ENCODE results near the gene CD36.
"Not testable (repeated sequence)": the region's sequence is repeated elsewhere in the genome, so short reads cannot be mapped to it uniquely, and the experiment has no call there.

CD36 gene

DNA sequence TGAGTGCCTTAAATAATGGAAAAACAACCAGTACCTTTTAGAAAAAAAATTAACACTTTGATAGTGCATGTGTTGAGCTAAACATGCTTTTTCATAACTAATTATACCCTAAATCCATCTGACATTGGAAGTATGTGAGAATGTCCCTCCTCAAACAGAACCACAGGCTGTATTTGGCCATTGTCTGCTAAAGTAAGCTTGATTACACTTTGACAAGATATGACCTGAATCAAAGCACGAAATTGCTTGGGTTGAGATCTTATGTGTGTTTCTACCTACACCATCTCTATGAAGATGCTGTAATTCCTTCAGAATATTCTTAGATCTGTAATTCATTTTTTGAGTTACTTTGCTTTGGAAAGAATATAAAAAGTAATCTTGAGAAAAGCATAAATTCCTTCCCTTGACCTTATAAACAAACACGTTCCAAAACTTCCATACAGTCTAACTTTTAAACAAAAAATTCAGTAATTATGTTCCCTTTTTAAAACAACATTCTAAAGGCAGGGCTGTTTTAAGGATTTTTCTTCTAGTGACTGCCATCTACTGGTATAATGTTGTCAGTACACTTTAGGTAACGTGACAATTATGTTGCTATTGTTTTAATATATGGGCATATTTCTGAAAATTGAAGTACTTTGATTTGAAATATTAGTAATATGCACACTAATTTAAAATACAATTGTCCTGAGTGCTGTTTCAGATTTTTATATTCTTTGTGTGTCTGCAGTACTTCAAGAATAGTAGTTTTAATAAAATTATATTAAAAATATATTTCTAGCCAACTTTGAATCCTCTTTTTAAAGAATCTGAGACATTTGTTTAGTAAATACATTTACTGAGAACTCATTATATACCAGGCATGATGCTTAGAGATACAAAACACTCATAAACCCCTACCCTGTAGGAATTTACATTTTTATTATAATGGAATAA, 20.9 kb downstream of the CD36 start:
- H3K36me3 Mint-ChIP-seq, result no peaks in the 10 kb centered on the region
- ATAC-seq (no peak), DNase-seq (ENCODE audit: low spot score in 2 of 2) (no peak)
- H3K9me3 Mint-ChIP-seq, result peaks cover 8% of the 10 kb centered on the region
- H3K4me3 Mint-ChIP-seq, result no peak overlapping the region
- H3K27ac Mint-ChIP-seq, result no peak overlapping the region
- H3K4me1 Mint-ChIP-seq, result no peaks in the 10 kb centered on the region

DNA sequence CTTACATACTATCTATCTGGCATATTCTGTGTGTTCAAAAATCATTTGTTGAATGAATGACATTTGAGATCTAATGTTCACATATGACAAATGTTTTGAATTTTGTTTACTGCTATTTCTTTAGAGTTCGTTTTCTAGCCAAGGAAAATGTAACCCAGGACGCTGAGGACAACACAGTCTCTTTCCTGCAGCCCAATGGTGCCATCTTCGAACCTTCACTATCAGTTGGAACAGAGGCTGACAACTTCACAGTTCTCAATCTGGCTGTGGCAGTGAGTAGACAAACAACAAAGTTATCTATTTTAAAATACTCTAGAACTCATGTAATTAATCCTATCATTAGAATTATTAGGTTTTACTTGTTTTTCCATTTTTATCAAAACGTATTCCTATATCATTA, 22.5 kb downstream of the CD36 start:
- Mint-ChIP-seq H3K9me3 (peaks cover 8% of the 10 kb centered on the region), H3K27ac (no peak overlapping the region), H3K4me1 (no peaks in the 10 kb centered on the region), H3K36me3 (no peaks in the 10 kb centered on the region), H3K4me3 (no peak overlapping the region)
- no peak for ATAC-seq
- DNase-seq (ENCODE audit: low spot score in 2 of 2), result no peak

DNA sequence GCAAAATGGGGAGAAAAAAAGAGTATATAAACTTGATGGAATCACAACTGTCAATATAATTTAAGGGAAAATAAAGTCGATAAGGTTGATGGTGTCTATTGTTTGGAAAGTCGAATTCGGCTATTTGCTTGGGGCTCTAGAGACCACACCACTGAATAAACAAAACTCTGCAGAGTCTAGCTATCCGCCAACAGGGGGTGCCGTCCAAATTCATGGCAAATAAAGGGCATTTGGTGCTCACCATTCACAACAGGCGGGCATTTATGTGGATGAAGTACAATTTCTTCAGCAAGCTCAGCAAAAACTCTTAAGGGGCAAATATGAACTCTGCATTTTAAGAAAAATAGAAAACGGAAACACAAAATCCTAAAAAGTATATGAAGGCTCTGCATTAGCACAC, 23.3 kb downstream of the CD36 start:
- no peak overlapping the region for H3K27ac Mint-ChIP-seq
- H3K36me3 Mint-ChIP-seq, result no peaks in the 10 kb centered on the region
- ATAC-seq, result no peak
- no peaks in the 10 kb centered on the region for H3K4me1 Mint-ChIP-seq
- peaks cover 8% of the 10 kb centered on the region for H3K9me3 Mint-ChIP-seq
- no peak overlapping the region for H3K4me3 Mint-ChIP-seq
- no peak for DNase-seq (ENCODE audit: low spot score in 2 of 2)

DNA sequence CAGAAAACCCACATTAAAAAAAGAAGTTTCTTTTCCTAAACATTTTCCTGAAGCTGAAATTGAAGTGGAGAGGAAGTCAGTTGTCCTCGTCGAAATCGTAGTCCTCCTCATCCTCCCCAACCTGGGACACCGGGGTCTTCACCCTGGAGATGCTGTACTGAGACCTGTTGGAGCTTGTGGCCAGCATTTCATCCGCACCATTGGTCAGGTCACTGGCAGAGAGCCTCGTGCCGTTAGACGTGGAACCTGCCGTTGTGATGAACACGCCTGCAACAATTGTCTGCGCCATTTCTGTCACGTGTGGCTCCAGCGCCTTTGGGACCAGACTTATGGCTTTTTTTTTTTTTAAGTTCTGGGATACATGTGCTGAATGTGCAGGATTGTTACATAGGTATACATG, 23.8 kb downstream of the CD36 start:
- DNase-seq (ENCODE audit: low spot score in 2 of 2) (no peak), ATAC-seq (no peak)
- no peaks in the 10 kb centered on the region for H3K36me3 Mint-ChIP-seq
- no peak overlapping the region for H3K4me3 Mint-ChIP-seq
- peaks cover 8% of the 10 kb centered on the region for H3K9me3 Mint-ChIP-seq
- no peak overlapping the region for H3K27ac Mint-ChIP-seq
- no peaks in the 10 kb centered on the region for H3K4me1 Mint-ChIP-seq

DNA sequence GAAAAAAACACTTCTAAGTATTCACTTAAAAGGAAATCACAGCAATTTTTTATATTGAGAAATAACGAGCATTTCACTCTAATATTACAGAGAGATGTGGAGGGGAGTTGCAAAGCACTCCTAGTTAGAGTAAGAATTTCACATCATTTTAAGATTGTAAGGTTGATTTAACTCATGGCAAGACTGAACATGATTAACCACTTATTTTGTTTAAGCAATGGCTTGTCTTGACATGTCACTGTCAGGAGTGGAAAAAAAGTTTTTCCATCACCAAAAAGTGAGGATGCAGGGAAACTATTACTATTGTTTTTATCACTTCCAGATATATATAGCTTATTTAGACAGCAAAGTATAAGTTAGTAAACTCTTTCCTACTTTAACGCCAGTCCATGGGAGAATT, 27.1 kb downstream of the CD36 start:
- Mint-ChIP-seq H3K4me1 (no peaks in the 10 kb centered on the region), H3K9me3 (peaks cover 8% of the 10 kb centered on the region), H3K36me3 (no peaks in the 10 kb centered on the region), H3K4me3 (no peak overlapping the region), H3K27ac (no peak overlapping the region)
- no peak for DNase-seq (ENCODE audit: low spot score in 2 of 2)
- no peak for ATAC-seq

DNA sequence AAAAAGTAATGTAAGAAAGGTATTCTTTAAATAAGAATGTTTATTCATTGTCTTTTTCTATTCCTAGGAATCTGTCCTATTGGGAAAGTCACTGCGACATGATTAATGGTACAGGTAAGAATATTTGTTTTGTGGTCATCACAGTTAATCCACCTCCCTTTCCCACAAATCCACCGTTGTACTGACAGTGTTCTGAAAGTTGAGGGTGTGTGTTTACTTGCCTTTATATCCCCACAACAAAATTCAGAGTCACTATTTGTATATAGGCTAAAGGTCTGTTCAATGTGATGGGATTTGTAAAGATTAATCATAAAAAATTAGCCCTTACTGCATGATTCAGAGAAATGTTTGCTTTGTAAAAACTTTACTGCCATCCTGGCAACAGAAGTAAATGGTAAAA, 27.9 kb downstream of the CD36 start:
- Mint-ChIP-seq H3K4me3 (no peak overlapping the region), H3K27ac (no peak overlapping the region), H3K4me1 (no peaks in the 10 kb centered on the region), H3K9me3 (peaks cover 4% of the 10 kb centered on the region), H3K36me3 (no peaks in the 10 kb centered on the region)
- DNase-seq (ENCODE audit: low spot score in 2 of 2), result no peak
- ATAC-seq, result no peak

DNA sequence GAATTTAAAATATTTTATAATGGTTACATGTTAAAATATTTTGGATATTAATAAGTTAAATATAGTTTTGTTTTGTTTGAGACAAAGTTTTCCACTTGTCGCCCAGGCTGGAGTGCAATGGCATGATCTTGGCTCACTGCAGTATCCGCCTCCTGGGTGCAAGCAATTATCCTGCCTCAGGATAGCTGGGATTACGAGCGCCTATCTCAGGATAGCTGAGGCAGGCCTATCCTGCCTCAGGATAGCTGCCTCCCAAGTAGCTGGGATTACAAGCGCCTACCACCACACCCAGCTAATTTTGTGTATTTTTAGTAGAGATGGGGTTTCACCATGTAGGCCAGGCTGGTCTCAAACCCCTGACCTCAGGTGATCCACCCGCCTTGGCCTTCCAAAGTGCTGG, 30.9 kb downstream of the CD36 start:
- H3K9me3 Mint-ChIP-seq; ATAC-seq; H3K4me3 Mint-ChIP-seq; H3K36me3 Mint-ChIP-seq; H3K4me1 Mint-ChIP-seq; H3K27ac Mint-ChIP-seq; DNase-seq (ENCODE audit: low spot score in 2 of 2): not testable (repeated sequence)

DNA sequence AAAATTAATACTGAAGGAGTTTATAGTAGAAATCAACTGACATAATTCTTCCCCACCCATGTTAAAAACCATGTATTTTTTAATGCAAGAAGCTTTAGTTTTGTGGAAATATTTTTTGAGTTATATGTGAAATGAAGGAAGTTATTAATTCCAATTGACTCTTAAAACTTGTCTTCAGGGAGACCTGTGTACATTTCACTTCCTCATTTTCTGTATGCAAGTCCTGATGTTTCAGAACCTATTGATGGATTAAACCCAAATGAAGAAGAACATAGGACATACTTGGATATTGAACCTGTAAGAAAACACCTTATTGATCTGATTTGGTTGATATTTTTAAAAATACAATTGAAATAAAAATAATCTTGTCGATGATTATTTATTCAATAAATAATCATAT, 33.3 kb downstream of the CD36 start:
- Mint-ChIP-seq H3K9me3 (peaks cover 6% of the 10 kb centered on the region), H3K36me3 (no peaks in the 10 kb centered on the region), H3K4me3 (no peak overlapping the region), H3K4me1 (no peaks in the 10 kb centered on the region), H3K27ac (no peak overlapping the region)
- no peak for DNase-seq (ENCODE audit: low spot score in 2 of 2)
- ATAC-seq, result no peak

DNA sequence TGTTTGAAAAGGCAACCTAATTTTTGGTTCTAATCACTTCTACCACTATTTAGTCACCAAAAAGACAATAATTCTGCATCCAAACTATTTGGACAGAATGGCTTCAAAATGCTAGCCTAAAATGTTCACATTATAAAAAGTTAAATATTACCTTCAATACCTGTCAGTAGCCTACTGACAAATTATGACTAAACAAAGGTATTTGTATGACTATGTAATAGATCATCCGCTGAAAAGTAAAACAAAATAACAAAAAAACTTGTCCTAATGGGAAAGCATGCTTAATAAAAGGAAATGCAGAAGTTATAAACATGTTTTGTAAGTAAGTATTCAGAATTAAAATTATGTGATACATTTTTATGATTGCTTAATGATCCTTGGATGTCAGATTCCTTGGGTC, 36.6 kb downstream of the CD36 start:
- H3K4me3 Mint-ChIP-seq, result no peak overlapping the region
- H3K9me3 Mint-ChIP-seq, result peaks cover 9% of the 10 kb centered on the region
- ATAC-seq (no peak), DNase-seq (ENCODE audit: low spot score in 2 of 2) (no peak)
- no peaks in the 10 kb centered on the region for H3K36me3 Mint-ChIP-seq
- no peaks in the 10 kb centered on the region for H3K4me1 Mint-ChIP-seq
- H3K27ac Mint-ChIP-seq, result no peak overlapping the region

DNA sequence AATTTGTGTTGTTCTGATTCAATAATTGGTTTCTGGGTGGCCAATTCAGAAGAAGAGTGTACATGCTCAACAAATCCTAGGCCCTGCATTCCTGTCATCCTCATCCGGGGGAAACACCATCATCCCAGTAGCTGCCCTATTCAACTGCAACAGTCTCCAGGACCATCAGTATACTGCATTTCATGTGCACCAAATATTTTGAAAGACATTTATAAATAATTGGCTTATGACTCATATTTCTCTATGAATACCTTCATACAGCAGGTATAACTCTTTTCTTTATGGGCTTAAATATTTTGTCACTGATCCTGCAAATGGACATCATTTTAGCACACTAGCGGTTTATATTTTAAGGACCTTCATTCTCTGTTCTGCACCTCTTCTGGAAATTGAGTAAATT, 38.0 kb downstream of the CD36 start:
- ATAC-seq (no peak), DNase-seq (ENCODE audit: low spot score in 2 of 2) (no peak)
- H3K4me1 Mint-ChIP-seq, result no peaks in the 10 kb centered on the region
- H3K27ac Mint-ChIP-seq, result no peak overlapping the region
- H3K4me3 Mint-ChIP-seq, result no peak overlapping the region
- H3K36me3 Mint-ChIP-seq, result no peaks in the 10 kb centered on the region
- H3K9me3 Mint-ChIP-seq, result peaks cover 9% of the 10 kb centered on the region

DNA sequence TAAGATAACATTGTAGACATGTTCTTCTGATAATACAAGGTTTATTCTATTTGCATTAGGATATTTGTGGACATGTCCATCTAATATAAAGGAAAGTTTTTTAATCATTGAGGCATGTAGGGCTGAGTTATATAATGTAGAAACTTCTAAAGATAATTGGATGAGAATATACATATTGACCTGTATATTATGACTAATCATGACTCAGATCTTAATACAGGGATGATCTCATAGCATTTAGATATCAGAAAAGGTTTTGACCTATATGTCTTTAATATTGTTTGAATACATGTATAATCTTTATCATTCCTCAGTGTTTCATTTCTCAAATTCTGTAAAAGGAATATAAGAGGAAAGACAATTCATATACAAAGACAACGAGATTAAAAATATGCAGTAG, 39.2 kb downstream of the CD36 start:
- peaks cover 9% of the 10 kb centered on the region for H3K9me3 Mint-ChIP-seq
- ATAC-seq, result no peak
- no peak overlapping the region for H3K4me3 Mint-ChIP-seq
- no peak overlapping the region for H3K27ac Mint-ChIP-seq
- H3K36me3 Mint-ChIP-seq, result no peaks in the 10 kb centered on the region
- DNase-seq (ENCODE audit: low spot score in 2 of 2), result no peak
- H3K4me1 Mint-ChIP-seq, result no peaks in the 10 kb centered on the region

DNA sequence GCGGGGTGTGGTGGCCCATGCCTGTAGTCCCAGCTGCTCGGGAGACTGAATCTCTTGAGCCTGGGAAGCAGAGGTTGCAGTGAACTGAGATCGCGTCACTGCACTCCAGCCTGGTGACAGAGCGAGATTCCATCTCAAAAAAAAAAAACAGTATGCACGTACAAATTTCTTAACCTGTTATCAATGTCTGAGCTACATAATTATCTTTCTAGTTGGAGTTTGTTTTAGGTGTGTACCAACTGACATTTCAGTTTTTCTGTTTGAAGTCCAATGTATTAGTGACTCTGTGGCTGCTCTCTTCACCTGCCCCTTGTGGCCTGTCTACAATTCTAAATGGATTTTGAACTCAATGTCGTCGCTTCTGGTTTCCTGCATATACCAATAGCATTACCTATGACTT, 40.3 kb downstream of the CD36 start:
- Mint-ChIP-seq H3K4me3 (no peak overlapping the region), H3K9me3 (peaks cover 9% of the 10 kb centered on the region), H3K27ac (no peak overlapping the region), H3K4me1 (no peaks in the 10 kb centered on the region), H3K36me3 (no peaks in the 10 kb centered on the region)
- no peak for DNase-seq (ENCODE audit: low spot score in 2 of 2)
- no peak for ATAC-seq

DNA sequence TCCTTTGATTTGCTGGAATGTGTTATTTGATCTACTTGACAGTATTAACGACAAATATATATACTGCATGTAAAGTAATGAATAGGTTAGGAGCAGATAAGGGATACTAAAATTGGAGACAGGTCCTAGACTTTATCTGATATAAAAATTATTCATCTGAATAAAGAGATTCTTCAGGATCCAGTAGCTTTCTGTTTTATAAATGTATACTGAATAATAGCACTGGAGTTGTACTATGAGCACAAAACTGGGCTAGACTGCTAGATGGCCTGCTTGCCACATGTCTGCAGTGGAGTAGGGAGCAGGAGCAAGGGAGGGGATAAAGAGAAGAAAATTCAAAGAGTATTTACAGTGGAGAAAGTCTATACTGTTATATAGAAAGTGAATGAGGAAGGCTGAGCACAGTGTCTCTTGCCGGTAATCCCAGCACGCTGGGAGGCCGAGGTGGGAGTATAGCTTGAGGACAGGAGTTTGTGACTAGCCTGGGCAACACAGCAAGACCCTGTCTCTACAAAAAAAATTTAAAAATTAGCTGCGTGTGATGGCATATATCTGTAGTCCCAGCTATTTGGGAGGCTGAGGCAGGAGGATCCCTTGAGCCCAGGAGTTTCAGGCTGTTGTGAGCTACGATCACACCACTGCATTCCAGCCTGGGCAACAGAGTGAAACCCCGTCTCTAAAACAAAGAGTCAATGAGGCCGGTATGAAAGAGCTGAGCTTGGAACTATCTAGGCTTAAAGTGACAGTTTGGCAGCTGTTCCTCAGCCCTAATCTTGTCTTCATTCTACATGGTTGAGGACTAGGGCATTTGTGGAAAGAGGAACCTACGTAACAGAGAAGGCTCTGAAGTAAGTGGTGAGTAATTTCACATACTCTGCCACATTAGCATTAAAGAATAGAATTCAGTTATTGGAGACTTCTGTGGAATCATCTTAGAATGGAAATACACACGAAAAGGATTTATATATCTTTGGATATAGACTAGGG, 41.8 kb downstream of the CD36 start:
- DNase-seq (ENCODE audit: low spot score in 2 of 2) (no peak), ATAC-seq (no peak)
- Mint-ChIP-seq H3K4me1 (no peaks in the 10 kb centered on the region), H3K9me3 (peaks cover 11% of the 10 kb centered on the region), H3K4me3 (no peak overlapping the region), H3K27ac (no peak overlapping the region), H3K36me3 (no peaks in the 10 kb centered on the region)

DNA sequence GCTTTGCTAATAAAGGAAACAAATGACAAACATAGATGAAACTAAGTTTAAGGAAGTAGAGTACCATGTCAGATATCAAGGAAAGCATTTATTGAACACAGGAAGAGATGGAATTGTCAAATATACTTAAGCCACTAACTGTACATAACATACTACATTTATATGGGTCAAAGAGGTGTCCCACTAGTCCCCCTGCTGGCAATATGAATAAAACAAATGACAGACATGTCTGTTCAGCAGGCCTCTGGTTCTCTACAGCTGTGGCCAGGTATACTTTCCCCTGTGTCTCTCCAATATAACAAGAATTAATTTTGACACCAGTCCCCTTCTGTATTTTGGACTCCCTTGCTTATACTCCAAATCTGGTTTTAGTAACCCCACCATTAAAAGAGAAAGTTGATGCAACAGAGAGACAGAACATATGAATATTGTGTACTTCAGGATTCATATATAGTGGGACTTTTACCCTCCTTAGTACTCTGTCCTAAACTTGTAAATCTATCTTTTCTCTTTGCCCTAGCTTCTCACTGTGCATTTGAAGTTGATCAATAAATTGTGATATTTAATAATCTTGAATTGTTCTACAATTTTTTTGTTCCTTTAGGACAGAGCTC, 42.9 kb downstream of the CD36 start:
- ATAC-seq, result no peak
- H3K36me3 Mint-ChIP-seq, result no peaks in the 10 kb centered on the region
- peaks cover 9% of the 10 kb centered on the region for H3K9me3 Mint-ChIP-seq
- no peak overlapping the region for H3K27ac Mint-ChIP-seq
- H3K4me3 Mint-ChIP-seq, result no peak overlapping the region
- no peak for DNase-seq (ENCODE audit: low spot score in 2 of 2)
- H3K4me1 Mint-ChIP-seq, result no peaks in the 10 kb centered on the region

DNA sequence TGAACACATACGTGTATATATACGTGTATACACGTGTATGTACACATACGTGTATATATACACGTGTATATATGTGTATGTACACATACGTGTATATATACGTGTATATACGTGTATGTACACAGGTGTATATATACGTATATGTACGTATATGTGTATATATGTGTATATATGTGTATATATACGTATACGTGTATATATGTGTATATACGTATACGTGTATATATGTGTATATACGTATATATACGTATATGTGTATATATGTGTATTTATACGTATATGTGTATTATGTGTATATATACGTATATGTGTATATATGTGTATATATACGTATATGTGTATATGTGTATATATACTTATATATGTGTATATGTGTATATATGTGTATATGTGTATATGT, 44.3 kb downstream of the CD36 start:
- H3K4me1 Mint-ChIP-seq, result no peaks in the 10 kb centered on the region
- DNase-seq (ENCODE audit: low spot score in 2 of 2) (no peak), ATAC-seq (no peak)
- H3K9me3 Mint-ChIP-seq, result peaks cover 9% of the 10 kb centered on the region
- H3K36me3 Mint-ChIP-seq, result no peaks in the 10 kb centered on the region
- no peak overlapping the region for H3K4me3 Mint-ChIP-seq
- no peak overlapping the region for H3K27ac Mint-ChIP-seq

Data from stimulated activated effector memory CD8-positive, alpha-beta T cell treated with anti-CD3 and anti-CD28 coated beads, Interleukin-12 subunit alpha, Interleukin-12 subunit beta, amount 100 ng/mL, for 72 hours (primary cell).